HL-60 (cell line): ENCODE measurements around the gene PDGFA.

ENCODE experiments used
- DNase-seq, 2 experiments: peaks; one replicate each; pipeline ENCODE4 v3.0.0-alpha.2; 2010 to 2020; ENCODE audit warnings: low read depth in 1 of 2, low spot score in 1 of 2
- H3K27ac ChIP-seq: fragments of 250-450 bp; sonication (Bioruptor Pico); replicated peaks from 2 replicates; pipeline ENCODE4 v1.5.1; 2020; ENCODE audit warnings: mild to moderate bottlenecking, moderate library complexity
- H3K27me3 ChIP-seq: fragments of 250-450 bp; sonication (Bioruptor Pico); 2 replicates; pipeline ENCODE4 v1.5.1; 2021; ENCODE audit warnings: mild to moderate bottlenecking, moderate library complexity; ENCODE audit not compliant: insufficient read depth, poor library complexity, severe bottlenecking
- H3K4me3 ChIP-seq: replicated peaks from 2 replicates; pipeline ENCODE4 v1.5.1; 2011; ENCODE audit warnings: mild to moderate bottlenecking, control low read depth, low read length; ENCODE audit not compliant: insufficient read depth
- GABPA ChIP-seq: IDR thresholded peaks from 2 replicates; pipeline ENCODE4 v1.6.1; 2012; ENCODE audit warnings: low read depth
- POLR2AphosphoS5 ChIP-seq: IDR thresholded peaks from 2 replicates; pipeline ENCODE4 v1.6.1; 2012; ENCODE audit warnings: low read depth
- SPI1 ChIP-seq: IDR thresholded peaks from 2 replicates; pipeline ENCODE4 v1.6.1; 2012; ENCODE audit warnings: low read depth, mild to moderate bottlenecking, borderline replicate concordance
- TF ChIP-seq, protein P1 (sequence below): IDR thresholded peaks from one replicate; pipeline ENCODE4 v1.5.1; 2011; ENCODE audit warnings: low read length, control low read depth, inconsistent platforms; ENCODE audit not compliant: insufficient read depth
- TF ChIP-seq, protein P2 (sequence below): IDR thresholded peaks from 2 replicates; pipeline ENCODE4 v1.6.1; 2012; ENCODE audit warnings: low read depth; ENCODE audit not compliant: insufficient replicate concordance

PDGFA gene

DNA sequence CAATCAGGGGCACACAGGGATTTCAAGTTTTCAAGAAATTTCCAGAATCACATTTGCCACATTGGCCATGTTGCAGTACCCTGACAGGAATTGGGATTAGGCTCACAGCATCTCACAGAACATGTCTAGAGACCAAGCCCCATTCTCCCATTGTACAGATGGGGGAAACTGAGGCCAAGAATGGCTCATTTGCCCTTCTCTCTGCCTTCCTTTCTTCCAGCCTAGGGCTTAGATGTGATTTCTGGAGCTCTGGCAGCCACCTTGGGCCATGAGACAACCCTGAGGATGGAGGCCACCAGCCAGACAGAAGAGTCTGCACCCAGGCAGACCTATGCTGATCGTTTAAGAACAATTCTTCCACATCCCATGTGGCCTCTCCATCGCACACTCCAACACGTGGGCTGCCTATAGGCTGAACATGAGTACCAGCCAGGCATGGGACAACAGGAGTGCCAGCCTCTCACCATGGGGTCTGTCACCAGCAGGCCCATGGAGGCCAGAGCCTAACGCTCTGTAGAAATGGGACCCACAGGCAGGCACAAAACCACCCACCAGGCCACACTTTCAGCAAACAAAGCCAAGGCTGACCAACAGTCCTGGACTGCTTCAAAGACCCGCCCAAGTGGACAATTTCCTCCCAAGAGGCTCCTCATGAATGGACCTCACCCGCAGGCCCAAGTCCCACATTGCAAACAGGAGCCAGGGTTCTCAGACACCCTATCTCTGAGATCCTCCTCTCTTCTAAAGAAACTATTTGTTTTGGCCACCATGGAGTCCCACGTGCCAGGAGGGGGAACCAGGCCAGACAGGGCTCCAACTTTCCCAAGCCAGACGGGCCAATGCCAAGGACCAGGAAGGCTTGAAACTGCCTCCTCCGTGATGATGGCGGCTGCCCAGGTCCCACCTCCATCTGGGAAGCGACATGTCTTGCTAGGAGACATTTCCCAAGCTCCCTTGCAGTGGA is 20.7 kb downstream of the PDGFA start:
- TF ChIP-seq GABPA (no peak), POLR2AphosphoS5 (no peak), SPI1 (no peak)
- TF ChIP-seq, protein P1, sequence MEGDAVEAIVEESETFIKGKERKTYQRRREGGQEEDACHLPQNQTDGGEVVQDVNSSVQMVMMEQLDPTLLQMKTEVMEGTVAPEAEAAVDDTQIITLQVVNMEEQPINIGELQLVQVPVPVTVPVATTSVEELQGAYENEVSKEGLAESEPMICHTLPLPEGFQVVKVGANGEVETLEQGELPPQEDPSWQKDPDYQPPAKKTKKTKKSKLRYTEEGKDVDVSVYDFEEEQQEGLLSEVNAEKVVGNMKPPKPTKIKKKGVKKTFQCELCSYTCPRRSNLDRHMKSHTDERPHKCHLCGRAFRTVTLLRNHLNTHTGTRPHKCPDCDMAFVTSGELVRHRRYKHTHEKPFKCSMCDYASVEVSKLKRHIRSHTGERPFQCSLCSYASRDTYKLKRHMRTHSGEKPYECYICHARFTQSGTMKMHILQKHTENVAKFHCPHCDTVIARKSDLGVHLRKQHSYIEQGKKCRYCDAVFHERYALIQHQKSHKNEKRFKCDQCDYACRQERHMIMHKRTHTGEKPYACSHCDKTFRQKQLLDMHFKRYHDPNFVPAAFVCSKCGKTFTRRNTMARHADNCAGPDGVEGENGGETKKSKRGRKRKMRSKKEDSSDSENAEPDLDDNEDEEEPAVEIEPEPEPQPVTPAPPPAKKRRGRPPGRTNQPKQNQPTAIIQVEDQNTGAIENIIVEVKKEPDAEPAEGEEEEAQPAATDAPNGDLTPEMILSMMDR: no peak
- TF ChIP-seq, protein P2, sequence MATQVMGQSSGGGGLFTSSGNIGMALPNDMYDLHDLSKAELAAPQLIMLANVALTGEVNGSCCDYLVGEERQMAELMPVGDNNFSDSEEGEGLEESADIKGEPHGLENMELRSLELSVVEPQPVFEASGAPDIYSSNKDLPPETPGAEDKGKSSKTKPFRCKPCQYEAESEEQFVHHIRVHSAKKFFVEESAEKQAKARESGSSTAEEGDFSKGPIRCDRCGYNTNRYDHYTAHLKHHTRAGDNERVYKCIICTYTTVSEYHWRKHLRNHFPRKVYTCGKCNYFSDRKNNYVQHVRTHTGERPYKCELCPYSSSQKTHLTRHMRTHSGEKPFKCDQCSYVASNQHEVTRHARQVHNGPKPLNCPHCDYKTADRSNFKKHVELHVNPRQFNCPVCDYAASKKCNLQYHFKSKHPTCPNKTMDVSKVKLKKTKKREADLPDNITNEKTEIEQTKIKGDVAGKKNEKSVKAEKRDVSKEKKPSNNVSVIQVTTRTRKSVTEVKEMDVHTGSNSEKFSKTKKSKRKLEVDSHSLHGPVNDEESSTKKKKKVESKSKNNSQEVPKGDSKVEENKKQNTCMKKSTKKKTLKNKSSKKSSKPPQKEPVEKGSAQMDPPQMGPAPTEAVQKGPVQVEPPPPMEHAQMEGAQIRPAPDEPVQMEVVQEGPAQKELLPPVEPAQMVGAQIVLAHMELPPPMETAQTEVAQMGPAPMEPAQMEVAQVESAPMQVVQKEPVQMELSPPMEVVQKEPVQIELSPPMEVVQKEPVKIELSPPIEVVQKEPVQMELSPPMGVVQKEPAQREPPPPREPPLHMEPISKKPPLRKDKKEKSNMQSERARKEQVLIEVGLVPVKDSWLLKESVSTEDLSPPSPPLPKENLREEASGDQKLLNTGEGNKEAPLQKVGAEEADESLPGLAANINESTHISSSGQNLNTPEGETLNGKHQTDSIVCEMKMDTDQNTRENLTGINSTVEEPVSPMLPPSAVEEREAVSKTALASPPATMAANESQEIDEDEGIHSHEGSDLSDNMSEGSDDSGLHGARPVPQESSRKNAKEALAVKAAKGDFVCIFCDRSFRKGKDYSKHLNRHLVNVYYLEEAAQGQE: no peak
- H3K4me3 ChIP-seq: no peak overlapping the region
- H3K27me3 ChIP-seq: no peaks in the 10 kb centered on the region
- H3K27ac ChIP-seq: no peak overlapping the region
- DNase-seq: no peak

DNA sequence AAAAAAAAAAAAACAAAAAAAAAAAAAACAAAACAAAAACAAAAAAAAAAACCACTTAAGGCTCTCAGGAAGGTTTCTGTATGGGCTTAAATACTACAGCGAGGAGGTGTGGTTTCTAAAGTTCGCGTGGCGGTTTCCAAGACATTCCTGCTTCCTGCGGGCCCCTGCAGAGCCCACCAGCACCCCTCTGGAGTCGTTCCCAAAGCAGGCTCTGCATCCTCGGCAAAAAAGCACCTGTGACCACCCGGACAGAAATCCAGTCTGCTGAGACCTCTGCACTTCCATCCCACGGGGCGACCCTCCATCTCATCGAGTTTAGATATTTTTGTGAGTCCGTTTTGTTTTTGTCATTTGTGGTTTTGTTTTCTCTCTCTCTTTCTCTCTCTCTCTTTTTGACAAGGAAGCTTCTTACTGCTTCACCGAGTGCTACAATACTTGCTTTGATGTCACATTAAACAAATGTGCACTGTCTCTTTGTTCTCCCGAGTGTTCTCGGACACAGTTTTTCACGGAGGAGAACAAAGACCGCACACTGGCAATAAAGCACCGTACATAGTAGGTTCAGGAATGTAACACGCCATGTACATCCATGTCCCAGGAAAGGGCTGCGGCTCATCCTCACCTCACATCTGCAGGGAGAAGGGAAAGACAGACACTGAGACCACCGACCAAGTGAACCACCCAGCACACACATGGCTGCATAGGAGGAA is 21.5 kb downstream of the PDGFA start:
- no peak overlapping the region for H3K4me3 ChIP-seq
- H3K27ac ChIP-seq: no peak overlapping the region
- no peak for TF ChIP-seq GABPA
- DNase-seq: no peak
- H3K27me3 ChIP-seq: no peaks in the 10 kb centered on the region

DNA sequence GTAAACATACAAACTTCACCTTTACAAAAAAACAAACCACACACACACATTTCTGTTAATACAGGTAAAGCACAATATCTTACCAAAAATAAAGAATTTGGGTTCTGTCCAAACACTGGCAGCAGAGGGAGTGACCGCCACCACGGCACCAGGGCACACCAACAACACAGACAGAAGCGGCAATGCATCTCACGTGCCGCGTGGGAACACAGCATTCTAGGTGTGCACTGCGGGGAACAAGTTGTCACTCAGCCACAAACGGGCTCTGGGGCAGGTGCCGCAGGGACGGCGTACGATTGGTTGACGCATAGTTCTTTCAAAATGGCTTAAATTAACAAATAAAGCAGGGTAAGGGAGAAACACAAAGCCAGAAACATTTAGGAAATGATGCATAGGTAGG is 22.3 kb downstream of the PDGFA start:
- Histone ChIP-seq H3K27ac (no peak overlapping the region), H3K27me3 (no peaks in the 10 kb centered on the region), H3K4me3 (no peak overlapping the region)
- no peak for DNase-seq
- TF ChIP-seq, protein P2: no peak

DNA sequence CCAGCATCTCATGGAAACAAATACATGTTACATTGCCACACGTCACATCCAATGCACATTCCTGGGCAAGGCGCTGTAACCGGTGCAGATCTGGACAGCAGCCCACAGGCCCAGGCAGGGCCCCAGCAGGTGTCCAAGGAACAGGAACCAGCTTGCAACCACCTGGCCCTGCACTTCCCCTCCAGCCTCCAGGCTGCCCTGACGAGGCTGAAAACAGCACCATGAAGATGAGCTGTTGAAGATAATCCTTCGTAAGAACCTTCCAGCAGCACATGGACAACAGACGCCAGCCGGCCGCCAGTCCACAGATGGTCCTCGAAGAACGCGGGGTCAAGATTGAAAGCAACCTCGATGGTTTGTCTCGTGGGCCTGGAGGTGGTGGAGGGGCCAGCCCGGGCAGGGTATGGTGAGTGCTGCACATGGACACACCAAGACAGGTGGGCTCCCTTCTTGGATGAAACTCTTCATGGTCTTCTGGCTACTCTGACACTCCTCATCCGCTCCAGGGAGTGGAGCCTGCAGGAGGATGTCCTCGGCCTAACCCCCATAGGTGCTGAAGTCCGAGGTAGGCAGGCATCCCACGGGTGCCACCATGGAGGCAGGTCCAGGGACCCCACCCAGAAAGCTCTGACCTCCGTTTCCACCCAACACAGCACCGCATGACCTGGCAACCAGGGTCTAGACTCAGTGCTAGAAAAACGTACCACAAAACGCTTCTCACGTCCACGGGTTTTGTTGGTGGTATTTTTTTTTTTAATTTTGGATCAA is 22.9 kb downstream of the PDGFA start:
- Histone ChIP-seq H3K27me3 (no peaks in the 10 kb centered on the region), H3K27ac (no peak overlapping the region), H3K4me3 (no peak overlapping the region)
- DNase-seq: peak in 1 of 2 experiments; percentile 12
- TF ChIP-seq, protein P1: no peak
- TF ChIP-seq GABPA: no peak
- peak; percentile 44; the same call in 1 of the 2 replicates for TF ChIP-seq SPI1
- peak; percentile 76 for TF ChIP-seq POLR2AphosphoS5
- TF ChIP-seq, protein P2: no peak
